ENCODE results near the gene GRAMD4. TPM values are rescaled to one million over a fixed set of nuclear protein-coding genes. Genes with fewer than 3 reads are reported as not detected.

GRAMD4 gene
- total RNA-seq, 1 experiment from 2014 or later, result 38.2 TPM

DNA sequence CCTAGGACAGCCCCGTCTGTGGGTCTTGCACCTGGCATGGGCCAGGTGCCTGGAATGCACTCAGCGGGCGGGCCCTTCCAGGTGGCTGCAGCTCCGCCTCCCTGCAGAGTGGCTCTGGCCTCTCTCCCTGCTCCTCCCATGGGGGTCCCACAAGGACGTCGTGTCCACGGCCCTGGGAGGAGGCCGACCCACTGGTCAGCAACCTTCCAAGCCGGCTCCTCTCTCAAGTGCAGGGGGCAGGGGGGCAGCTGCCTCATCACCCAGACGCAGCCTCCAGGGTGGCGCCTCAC, 76.0 kb downstream of the GRAMD4 start:
- H3K9me2 ChIP-seq (ENCODE audit: insufficient read depth), result no peaks in the 10 kb centered on the region
- no TSS peak for BruUV-seq (replicated peaks)
- no peaks in the 10 kb centered on the region for H3K4me1 ChIP-seq (replicated peaks; ENCODE audit: insufficient read depth)
- no peaks in the 10 kb centered on the region for H3K36me3 ChIP-seq (ENCODE audit: low read depth)
- no peaks in the 10 kb centered on the region for H3K27me3 ChIP-seq (ENCODE audit: insufficient read depth, low read depth)
- no peak for DNase-seq
- no peak for TF ChIP-seq EZH2 (IDR thresholded peaks at IDR 0.05; ENCODE audit: low read depth)
- TF ChIP-seq, protein P1, sequence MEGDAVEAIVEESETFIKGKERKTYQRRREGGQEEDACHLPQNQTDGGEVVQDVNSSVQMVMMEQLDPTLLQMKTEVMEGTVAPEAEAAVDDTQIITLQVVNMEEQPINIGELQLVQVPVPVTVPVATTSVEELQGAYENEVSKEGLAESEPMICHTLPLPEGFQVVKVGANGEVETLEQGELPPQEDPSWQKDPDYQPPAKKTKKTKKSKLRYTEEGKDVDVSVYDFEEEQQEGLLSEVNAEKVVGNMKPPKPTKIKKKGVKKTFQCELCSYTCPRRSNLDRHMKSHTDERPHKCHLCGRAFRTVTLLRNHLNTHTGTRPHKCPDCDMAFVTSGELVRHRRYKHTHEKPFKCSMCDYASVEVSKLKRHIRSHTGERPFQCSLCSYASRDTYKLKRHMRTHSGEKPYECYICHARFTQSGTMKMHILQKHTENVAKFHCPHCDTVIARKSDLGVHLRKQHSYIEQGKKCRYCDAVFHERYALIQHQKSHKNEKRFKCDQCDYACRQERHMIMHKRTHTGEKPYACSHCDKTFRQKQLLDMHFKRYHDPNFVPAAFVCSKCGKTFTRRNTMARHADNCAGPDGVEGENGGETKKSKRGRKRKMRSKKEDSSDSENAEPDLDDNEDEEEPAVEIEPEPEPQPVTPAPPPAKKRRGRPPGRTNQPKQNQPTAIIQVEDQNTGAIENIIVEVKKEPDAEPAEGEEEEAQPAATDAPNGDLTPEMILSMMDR (conservative IDR thresholded peaks at IDR 0.05), result no peak
- no peaks in the 10 kb centered on the region for H3K9me3 ChIP-seq (ENCODE audit: insufficient read depth, low read depth)
- intact Hi-C loops (cut with micrococcal nuclease; ENCODE audit: unreplicated experiment), result no loop called here
- H3K4me3 ChIP-seq, result no peak overlapping the region
- ChIA-PET POLR2A (ENCODE audit: unreplicated experiment) (no interaction called here), CTCF (no interaction called here)
- H3K4me2 ChIP-seq, result no peak overlapping the region
- no peaks in the 10 kb centered on the region for H4K20me1 ChIP-seq (ENCODE audit: insufficient read depth)
- H3K27ac ChIP-seq, result no peak overlapping the region
- no peaks in the 10 kb centered on the region for H3K79me2 ChIP-seq (ENCODE audit: low read depth)
- peaks cover 8% of the 10 kb centered on the region; the same call in 1 of the 2 replicates for H3F3A ChIP-seq (ENCODE audit: insufficient read depth, low read depth)
- H2AFZ ChIP-seq, result no peak overlapping the region

DNA sequence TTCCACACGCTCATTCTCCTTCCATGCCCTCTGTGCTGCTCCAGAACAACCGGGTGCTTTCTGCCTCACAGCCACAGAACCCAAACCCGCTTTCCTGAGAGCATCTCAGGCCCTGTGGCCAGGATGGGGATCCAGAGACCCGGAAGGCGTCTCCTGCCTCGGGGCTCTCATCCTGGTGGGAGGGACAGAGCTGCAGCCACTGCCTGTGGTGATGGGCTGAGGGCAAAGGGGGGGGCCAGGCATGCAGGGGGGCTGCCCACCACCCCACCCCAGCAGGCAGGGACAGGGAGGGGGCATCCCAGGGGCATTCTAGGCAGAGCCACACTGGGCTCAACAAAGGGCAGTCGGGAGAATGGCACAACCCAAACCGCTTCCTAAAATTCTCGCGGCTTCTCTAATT, 76.4 kb downstream of the GRAMD4 start:
- H3K4me3 ChIP-seq, result no peak overlapping the region
- no peak overlapping the region for H3K27ac ChIP-seq
- no peaks in the 10 kb centered on the region for H3K36me3 ChIP-seq (ENCODE audit: low read depth)
- no peaks in the 10 kb centered on the region for H3K79me2 ChIP-seq (ENCODE audit: low read depth)
- intact Hi-C loops (cut with micrococcal nuclease; ENCODE audit: unreplicated experiment), result no loop called here
- peaks cover 8% of the 10 kb centered on the region; the same call in 1 of the 2 replicates for H3F3A ChIP-seq (ENCODE audit: insufficient read depth, low read depth)
- H3K4me2 ChIP-seq, result no peak overlapping the region
- TF ChIP-seq, protein P1 (conservative IDR thresholded peaks at IDR 0.05), result no peak
- TF ChIP-seq EZH2 (IDR thresholded peaks at IDR 0.05; ENCODE audit: low read depth), result no peak
- H2AFZ ChIP-seq, result no peak overlapping the region
- H4K20me1 ChIP-seq (ENCODE audit: insufficient read depth), result no peaks in the 10 kb centered on the region
- no peak for DNase-seq
- ChIA-PET CTCF (no interaction called here), POLR2A (ENCODE audit: unreplicated experiment) (no interaction called here)
- H3K27me3 ChIP-seq (ENCODE audit: insufficient read depth, low read depth), result no peaks in the 10 kb centered on the region
- H3K9me2 ChIP-seq (ENCODE audit: insufficient read depth), result no peaks in the 10 kb centered on the region
- H3K9me3 ChIP-seq (ENCODE audit: insufficient read depth, low read depth), result no peaks in the 10 kb centered on the region
- H3K4me1 ChIP-seq (replicated peaks; ENCODE audit: insufficient read depth), result no peaks in the 10 kb centered on the region
- no TSS peak for BruUV-seq (replicated peaks)

DNA sequence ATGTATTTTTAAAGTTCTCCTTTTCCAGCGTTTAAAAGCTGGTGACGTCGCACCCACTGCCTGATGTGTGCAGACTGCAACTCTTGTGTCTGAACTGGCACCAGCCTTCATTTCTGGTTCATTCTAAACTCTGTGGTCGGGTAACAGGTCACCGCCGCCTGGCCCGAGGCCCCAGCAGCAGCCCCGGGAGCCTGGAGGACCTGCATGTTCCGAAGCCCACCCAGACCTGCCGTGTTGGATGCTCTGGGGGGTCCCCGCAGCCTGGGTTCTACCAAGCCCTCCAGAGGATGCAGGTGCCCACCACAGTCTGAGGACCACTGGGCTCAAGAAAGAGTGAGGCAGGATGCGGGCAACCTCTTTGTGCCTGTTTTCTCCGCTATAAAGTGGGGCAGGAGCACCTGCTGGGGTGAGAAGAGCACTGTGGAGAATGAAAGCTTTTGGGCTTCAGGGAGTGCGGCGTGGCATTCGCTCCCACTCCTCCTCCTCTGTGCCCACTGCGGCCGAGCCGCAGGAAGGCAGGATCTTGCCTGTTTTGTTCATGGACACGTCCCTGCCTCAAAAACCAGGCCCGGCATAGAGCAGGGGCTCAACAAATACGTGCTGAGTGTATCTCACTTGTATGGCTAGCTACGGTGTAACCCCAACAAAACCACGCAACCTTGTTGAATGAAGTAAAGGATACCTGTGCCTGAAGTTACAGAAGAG, 77.8 kb downstream of the GRAMD4 start:
- Histone ChIP-seq H4K20me1 (ENCODE audit: insufficient read depth) (no peaks in the 10 kb centered on the region), H3K9me3 (ENCODE audit: insufficient read depth, low read depth) (no peaks in the 10 kb centered on the region), H2AFZ (no peak overlapping the region), H3K4me2 (no peak overlapping the region), H3K9me2 (ENCODE audit: insufficient read depth) (no peaks in the 10 kb centered on the region), H3K4me1 (replicated peaks; ENCODE audit: insufficient read depth) (no peaks in the 10 kb centered on the region), H3F3A (ENCODE audit: insufficient read depth, low read depth) (peaks cover 8% of the 10 kb centered on the region; the same call in 1 of the 2 replicates), H3K27me3 (ENCODE audit: insufficient read depth, low read depth) (no peaks in the 10 kb centered on the region), H3K4me3 (no peak overlapping the region), H3K36me3 (ENCODE audit: low read depth) (no peaks in the 10 kb centered on the region), H3K79me2 (ENCODE audit: low read depth) (no peaks in the 10 kb centered on the region), H3K27ac (no peak overlapping the region)
- POLR2A ChIA-PET (ENCODE audit: unreplicated experiment), result no interaction called here
- TF ChIP-seq EZH2 (IDR thresholded peaks at IDR 0.05; ENCODE audit: low read depth), result no peak
- TF ChIP-seq, protein P1 (conservative IDR thresholded peaks at IDR 0.05), result no peak
- BruUV-seq (replicated peaks), result no TSS peak
- DNase-seq, result no peak
- CTCF ChIA-PET, result no interaction called here
- intact Hi-C loops (cut with micrococcal nuclease; ENCODE audit: unreplicated experiment), result no loop called here
